HG03103 (cell line): ENCODE data around the gene PROX1.
A peak's percentile ranks its signal among the peaks of the same experiment; 100 is the strongest.

Experiments used
- ATAC-seq: cut with Tn5 transposase; IDR thresholded peaks from one replicate; pipeline ENCODE4 v1.9.1; 2021; ENCODE audit warnings: low read depth; ENCODE audit not compliant: unreplicated experiment

The PROX1 gene

DNA sequence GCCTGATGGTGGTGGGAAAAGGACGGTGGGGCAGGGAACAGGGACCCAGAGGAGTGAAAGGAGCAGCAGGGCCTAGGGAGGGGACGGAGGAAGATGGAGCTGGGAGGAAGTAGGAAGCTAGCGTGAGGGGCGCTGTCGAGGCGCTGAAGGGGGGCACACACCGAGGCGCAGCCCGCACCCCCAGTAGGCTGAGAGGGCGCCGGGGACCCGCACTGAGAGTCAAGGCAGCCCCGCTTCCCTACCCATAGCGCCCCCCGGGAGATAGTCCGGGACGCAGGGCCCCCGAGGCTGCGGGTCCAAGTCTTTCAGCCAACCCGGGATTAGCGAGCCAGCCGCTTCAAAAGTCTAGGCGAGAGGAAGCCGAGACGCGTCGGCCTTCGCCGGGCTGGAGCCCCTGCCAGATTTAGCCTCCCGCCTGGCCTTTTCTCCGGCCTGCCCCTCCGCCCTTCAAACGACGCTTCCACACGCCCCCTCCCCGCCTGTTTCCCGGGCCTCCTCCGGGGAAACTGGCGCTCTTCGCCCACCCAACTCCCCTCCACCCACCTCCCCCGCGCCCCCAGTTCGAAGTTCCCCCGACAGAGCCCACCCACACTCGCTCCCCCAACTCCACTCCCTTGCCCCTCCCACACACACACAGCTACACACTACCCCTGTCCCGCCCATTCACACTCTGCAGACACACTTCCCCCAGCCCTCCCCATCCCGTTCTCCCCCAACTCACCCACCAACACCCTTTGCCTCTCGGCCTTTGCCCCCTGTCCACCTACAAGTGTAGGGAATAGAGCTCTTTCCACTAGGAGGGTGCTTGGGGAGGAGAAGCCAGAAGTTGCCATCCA, 7.8 kb upstream of the PROX1 start:
- no peak for ATAC-seq

DNA sequence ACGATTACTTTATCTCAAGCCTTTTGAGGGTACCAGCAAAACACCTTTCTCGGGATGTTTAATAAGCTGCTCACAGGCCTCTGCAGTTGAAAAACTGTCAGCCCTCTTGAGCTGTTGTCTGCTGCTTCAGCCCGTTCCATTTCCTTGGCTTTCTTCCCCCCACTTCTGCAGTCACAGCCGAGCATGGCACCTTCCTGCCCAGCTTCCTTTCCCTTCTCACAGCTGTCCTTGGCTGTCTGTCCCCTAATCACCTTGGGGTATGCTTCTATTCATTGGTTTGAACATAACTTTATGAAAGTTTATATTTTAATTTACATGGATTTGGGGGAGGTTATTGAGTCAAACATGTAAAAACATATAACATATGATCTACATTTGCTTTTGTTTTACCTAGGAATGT, 6.9 kb upstream of the PROX1 start:
- no peak for ATAC-seq

GRCh38 chr1:213982289-213982671, 5.5 kb upstream of the PROX1 start:
- no peak for ATAC-seq

DNA sequence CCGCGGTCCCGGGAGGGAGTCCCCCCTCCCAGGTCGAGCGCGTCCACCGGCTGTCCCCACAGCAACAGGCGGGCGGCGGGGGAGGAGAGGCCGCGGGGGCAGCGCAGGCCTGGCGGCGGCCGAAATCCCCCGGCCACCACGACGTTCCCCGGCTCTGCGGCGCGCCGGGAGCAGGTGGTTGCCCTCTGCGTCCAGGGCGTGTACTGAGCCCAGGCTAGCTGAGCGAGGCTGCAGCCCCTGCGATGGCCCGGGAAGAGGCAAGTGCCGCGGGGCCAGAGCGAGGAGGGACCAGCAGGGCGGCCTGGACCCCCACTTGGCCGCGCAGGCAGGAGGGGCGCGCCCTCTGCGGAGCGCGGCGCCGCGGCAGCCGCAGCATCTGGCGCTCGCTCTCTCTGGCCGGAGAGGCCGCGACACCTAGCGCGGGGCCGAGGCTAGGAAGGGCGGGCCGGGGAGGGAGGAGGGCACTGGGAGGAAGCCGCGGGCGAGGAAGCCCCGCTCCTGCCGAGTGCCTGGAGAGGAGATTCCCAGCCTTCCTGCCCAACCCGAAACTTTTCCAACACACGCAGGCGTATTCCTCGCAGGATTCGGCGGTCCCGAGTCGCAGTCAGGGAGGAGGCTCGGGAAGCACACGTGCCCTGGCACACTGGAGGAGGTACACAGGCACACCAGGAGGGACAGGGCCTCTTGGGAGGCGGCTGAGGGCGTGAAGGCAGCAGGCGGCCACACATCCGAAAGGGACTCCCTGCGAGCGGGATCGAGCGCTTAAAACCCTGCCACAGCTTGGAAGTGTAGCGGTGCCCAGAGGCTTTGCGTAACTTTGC, 4.9 kb upstream of the PROX1 start:
- no peak for ATAC-seq

DNA sequence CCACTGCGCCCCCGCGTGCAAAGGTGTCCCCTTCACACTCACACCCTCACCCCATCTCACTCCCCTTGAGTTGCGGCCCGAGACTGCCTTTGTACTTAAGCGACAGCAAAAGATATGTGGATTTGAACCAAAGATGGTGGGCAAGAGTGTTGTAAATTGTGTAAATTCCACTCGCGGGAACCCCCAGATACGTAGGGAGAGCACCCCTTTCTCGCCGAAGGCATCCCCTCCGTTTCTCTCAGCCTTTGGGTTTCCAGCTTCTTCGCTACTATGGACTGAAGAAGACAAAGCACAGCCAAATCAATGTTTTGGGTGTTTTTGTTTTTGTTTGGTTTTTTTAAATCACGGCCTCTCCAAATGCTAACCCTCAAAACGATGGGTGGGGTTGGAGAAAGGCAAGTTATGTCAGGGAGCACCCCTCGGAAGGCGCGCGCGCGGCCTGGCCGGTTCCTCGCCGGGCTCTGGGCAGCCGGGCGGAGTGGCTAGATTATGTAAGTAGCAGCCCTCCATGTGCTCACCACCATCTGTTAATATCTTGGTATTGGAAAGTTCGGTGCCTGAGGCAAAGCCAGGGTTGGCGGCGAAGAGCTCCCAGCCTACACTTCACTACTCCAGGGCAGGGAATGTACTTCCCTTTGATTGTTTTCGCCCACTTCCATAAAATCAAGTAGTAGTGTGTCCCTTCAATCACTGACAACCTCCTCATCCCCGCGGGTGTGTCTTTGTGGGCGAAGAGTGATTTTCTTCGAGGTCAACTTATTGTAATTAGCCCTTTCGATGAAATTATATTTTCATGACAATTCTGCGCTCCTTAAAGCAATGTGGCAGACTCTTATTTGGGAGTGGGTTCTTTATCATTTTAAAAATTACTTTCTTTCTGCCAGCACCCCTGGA, 4.0 kb upstream of the PROX1 start:
- no peak for ATAC-seq

DNA sequence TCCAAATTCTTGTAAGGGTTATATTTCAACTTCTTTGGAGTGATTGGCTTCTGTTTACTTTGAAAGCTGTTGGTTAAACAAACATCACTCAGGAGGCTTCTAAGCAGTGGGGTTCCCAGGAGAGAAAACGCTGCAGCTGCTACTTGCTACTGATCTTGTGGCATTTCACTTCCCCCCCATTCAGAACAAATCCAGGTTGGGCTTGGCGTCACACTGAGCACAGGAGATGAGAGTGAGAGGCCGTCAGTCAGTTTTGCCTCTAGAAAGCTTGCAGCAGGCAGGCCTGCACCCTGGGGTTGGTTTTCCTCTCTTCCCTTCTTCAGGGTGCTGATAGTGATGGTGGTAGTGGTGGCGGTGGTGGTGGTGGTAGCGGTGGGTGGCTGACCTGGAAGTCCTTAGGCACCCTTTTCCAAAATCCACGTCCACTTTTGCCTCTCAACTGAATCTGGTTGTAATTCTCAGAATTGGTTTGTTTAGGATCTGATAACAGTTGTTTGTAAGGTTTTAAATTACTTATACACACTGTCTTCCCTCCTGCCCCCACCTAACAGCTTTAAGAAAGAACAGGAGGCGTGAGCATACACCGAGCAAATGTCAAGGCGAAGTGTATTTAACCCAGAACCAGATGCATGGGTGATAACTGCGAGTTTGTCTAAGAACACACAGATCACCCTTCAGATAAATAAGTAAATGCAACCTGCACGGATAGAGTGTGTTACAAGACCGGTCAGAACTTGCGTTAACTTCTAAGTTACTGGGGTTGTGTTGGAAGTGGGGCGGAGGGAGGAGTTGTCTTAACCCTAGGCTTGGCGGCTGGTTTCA, 3.2 kb upstream of the PROX1 start:
- no peak for ATAC-seq

GRCh38 chr1:213985209-213986019, 2.4 kb upstream of the PROX1 start:
- ATAC-seq: no peak

DNA sequence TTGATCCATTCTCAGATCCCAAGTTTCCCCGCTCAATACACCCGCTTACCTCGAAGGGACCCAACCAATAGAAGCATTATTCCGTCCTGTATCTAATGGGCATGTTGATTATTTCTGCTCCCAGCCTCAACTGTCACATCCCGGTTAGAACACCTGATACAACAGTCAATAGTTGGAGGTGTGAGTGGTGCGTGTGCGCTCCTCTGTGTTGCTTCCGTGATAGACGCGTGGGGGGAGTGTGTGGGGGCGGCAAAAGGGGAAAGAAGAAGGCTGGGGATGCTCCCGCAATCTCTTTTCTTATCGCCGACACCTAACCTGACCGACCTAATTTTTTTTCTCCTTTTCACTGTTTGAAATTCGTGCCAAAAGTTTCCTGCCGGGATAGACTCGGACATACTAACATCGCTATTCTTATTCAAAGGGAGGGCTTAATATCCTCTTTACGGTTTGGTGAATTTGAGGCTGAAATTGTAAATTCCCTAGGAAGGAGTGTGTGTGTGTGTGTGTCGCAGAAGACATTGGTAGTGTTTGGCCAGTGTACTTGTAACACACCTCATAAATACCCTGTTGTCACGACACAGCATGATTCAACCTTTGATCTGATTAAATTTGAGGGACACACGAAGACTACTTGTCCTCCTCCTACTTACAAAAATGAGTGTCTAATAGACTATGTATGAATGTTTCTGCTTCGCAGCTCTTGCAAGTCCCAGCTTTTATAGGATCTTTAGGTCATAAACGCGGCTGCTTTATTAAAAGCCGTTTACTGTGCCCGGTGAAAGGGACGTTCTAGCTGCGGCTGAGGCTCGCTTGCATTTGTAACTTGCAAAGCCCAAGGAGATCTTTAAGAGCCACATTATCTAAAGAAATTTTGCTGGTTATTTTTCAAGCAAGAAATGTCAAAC, 1.5 kb upstream of the PROX1 start:
- no peak for ATAC-seq

GRCh38 chr1:213986925-213987250, 885 bp upstream of the PROX1 start:
- no peak for ATAC-seq

- peak; percentile 74 for ATAC-seq
Measured at GRCh38 chr1:213987422-213987926, 299 bp upstream of the PROX1 start.

DNA sequence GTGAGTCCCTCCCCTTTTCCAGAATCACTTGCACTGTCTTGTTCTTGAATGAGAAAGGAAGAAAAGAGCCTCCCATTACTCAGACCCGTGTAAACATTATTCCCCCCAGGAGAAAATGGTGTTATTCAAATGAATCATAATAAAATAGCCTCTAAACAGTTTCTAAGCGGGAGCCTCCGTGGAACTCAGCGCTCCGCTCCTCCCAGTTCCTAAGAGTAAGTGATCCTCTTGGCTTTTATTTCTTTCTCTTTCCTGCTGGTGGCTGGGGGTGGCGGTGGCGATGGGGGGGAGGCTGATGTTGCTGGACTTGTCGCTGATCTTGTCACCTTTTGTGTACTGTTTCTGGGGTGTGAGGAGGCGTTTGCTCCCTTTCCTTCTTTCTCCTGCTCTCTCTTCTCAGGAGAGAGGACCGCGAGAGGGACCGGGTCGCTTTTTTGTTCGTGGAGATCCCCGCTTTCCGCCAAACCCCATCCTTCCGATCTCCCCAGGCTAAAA, 781 bp downstream of the PROX1 start:
- no peak for ATAC-seq

- ATAC-seq: no peak
Measured at GRCh38 chr1:213989002-213989855, 1.5 kb downstream of the PROX1 start.

DNA sequence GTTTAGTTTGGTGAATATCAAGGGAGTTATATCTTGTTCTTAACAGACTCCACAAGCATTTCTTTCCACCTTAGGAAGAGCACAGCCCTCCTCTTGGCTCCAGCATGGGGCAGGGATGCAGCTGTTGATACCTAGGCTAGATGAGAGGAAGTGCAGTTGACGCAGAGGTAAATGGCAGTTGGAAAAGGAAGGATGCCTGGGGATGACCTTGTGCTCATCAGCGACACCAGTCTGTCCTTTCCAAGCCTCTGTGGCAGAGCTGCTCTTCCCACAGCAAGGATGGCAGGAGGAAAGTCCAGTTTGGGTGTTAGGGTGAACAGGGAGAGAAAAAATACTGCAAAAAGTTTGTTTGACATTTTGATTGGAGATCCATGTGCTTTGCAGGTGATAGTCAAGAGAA, 6.2 kb downstream of the PROX1 start:
- ATAC-seq: no peak

GRCh38 chr1:213994888-213995287, 7.1 kb downstream of the PROX1 start:
- no peak for ATAC-seq

DNA sequence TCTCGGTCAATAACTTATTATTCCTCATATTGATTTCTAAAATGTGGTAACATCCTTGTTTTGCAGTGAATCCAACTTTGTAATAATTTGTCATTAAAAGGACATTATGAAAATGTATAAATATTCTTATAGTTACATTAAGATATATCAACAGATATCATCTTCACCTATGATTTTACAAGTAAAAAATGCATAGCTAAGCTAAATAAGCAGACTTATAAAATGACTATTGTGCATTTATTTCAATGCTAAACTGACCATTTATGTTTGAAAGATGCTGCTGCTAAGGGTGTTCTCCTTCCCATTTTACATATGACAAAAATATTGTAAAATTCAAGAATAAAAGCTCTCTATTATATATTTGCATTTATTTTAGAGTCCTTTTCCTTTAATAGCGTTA, 7.8 kb downstream of the PROX1 start:
- ATAC-seq: no peak

- ATAC-seq: no peak
Measured at GRCh38 chr1:213996320-213997037, 8.7 kb downstream of the PROX1 start.
